NCI-H526 treated with DMSO at 0.1 percent for 48 hours (cell line): Measurements from ENCODE around the gene TGFBR1.
"Not testable (repeated sequence)": the region's sequence is repeated elsewhere in the genome, so short reads cannot be mapped to it uniquely, and the experiment has no call there.

Source experiments
- DNase-seq: peaks from one replicate; lab custom pipeline; 2025; lab: John Stamatoyannopoulos, UW

Gene TGFBR1

GRCh38 chr9:99076030-99076429, 28.9 kb upstream of the TGFBR1 start:
- DNase-seq: no peak

GRCh38 chr9:99076483-99077171, 28.3 kb upstream of the TGFBR1 start:
- no peak for DNase-seq

- no peak for DNase-seq
These were observed 26.2 kb upstream of the TGFBR1 start for GRCh38 chr9:99078717-99079116.

DNA sequence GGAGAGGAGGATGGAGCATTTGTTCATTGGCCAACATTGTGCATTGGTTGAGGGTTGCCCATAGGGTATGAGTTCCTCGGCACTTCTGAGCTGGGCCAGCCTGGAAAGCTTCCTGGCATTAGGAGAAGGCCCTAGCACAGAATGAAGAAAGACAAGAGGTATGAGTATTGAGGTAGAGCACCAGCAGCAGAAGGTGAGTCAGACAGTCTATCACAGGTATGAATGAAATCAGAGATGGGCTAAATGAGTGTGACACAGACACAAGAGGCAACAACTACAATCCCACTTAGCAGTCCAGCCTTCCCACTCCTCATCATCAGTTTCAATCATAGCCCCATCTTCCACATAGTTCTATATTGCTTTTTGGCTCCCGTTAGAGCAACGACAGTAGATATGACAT, 25.4 kb upstream of the TGFBR1 start:
- no peak for DNase-seq

GRCh38 chr9:99083051-99083450, 21.9 kb upstream of the TGFBR1 start:
- DNase-seq: no peak

DNA sequence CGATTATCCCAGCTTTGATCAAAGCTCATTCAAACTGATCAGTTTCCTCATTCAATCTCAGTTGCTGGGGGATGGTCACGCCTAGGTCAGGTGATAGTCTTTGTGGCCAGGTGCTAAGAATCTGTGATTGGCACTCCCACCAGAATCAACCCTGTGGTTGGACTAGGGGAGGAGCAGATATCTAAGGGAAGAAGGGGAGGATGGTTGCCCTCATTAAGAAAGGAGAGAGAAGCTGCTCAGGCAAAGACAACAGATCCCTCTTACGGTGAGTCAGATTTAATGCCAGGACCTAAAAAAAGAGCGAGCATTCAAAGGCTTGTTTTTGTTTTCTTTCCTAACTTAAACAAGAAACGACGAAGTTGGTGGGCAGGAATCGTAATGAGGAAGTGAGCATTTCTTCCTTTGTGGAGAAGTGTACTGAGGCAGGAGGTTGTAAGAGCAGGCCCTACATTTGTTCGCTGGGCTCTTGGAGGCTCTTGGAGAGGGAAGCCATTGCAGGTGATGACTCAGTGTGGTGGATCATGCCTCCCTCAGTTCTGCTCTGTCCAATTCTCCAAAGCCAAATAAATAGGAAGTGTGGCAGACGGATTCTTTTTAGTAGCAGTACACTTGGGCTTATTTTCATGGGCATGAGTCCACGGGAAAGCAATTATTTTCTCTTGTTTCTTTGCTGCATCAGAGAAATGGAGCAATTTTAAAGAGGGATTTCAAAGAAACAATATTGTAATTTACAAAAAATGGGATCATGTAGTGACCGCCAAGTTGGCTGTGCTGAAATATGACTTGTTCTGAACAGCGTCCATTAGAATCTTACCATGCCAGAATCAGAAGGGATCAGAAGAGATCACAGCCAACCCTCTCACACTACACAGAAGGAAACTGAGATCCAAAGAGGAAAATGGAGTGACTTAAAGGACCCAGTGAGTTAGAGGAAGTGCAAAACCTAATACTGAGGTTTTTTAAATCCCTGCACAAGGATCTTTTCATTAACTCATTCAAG, 18.7 kb upstream of the TGFBR1 start:
- DNase-seq: no peak

- no peak for DNase-seq
These were observed 17.5 kb upstream of the TGFBR1 start for GRCh38 chr9:99087462-99087861.

- no peak for DNase-seq
These were observed 14.4 kb upstream of the TGFBR1 start for GRCh38 chr9:99090336-99091130.

DNA sequence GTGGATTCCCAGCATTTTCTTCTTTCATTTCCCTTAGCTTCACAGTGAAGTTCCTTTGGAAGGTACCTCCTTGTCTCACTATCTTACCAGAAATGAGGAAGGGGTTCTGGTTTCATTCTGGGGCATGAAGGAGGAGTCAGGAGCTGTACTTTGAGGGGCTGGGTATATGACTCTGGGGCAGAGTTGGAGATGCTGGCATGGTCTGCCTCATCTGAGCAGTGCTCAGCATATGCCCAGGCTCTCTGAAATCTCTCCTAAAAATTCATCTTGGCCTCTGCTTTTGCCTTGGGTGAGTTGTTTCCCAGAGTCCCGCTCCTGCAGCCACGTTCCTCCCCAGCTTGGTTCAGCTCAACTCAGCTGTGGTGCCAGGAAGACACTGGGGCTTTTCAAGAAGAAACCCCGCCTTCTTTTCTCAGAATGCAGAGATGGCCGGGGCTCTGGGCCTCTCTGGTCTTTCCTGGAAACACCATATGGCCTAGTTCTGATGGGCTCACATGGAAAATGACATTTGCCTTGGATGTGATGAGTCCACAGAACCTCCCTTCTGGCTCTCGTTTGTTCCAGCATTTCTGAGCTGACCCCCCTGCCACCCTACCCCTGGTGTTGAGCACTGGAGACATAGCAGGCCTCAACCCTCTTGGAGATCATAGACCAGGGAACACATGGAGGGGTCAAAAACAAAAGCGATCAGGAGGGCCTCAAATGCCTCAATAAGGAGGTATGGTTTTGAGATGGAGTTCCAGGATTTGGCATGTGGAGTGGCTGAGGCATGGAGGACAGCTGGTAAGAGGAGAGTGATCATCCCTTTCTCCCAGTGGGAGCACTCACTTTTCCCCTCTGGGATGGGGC, 12.0 kb upstream of the TGFBR1 start:
- no peak for DNase-seq

DNA sequence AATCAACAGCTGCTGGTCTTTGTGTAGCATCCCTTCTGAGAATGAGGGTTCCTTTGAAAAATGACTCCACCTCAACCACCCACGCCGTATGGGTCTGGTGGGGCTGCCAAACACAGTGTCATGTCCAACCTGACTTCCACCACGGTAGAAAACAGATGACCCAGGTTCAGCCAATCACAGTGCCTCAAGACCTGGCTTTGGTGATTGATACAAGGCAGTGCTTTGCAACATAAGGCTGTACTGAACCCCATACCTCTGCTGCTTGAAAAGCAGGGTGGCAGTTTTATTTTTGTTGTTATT, 11.5 kb upstream of the TGFBR1 start:
- no peak for DNase-seq

DNA sequence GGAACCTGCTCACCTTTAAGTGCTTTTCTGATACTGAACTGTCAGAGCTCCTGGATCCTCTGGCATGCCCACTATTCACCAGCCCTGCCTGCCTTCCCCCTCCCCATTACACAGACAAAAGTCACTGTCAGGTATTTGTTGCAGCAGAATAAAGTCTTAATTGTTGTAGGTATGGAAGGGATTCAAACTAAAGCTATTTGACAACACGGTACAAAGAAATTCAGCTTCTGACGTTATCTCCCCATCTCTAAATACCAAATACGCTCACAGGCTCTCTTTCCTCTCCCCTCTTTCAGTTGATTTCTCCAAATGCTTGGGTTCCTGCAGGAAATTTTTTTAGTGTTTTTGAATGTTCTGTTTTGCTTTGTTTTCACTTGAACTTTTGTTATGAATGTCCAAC, 9.3 kb upstream of the TGFBR1 start:
- no peak for DNase-seq

DNA sequence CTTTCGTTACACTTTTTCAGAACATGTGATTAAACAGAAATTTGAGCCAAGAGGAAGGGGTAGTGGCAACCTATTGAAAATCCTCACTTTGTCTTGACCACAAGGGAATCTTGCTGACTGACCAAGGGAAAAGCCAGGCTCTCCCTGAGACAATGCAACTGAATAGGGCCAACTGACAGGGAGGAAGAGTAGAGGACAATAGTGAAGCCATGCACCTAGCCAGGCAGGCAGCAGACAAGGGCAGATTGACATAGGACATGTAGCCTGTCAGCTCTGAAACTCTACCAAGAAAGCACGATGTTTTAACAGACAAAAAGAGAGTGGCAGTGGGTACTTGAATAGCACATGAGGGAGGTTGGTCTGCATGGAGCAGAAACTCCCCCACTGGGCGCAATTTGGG, 8.5 kb upstream of the TGFBR1 start:
- no peak for DNase-seq

DNA sequence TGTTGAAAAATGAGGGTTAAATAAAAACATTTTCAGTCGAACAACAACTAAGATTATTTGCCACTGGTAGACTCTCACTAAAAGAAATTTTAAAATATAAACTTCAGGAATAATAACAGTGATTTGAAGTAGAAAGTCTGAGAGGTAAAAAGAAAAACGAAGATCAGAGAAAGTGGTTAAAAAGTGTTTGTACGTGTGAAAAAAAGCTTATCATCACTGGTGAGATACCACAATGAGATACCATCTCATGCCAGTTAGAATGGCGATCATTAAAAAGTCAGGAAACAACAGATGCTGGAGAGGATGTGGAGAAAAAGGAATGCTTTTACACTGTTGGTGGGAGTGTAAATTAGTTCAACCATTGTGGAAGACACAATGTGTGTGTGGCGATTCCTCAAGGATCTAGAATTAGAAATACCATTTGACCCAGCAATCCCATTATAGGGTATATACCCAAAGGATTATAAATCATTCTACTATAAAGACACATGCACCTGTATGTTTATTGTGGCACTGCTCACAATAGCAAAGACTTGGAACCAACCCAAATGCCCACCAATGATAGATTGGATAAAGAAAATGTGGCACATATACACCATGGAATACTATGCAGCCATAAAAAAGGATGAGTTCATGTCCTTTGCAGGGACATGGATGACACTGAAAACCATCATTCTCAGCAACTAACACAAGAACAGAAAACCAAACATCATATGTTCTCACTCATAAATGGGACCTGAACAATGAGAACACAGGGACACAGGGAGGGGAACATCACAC, 4.9 kb upstream of the TGFBR1 start:
- not testable (repeated sequence) for DNase-seq

DNA sequence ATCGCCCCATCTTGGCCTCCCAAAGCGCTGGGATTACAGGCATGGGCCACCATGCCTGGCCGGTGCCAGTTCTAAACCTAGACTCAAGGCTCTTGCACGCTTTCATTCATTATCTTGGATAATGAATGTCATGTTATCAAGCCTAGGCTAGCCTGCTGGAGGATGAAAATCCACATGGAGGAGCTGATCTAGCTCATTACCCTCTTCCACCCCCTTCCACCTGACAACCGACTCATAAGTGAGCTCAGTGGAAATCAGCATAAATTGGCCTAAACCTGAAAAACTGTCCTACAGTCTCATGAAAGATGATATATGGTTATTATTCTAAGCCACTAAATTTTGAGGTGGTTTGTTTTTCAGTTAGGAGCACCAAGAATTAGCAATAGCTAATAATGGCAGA, 3.6 kb upstream of the TGFBR1 start:
- no peak for DNase-seq

- DNase-seq: no peak
These were observed 3.1 kb upstream of the TGFBR1 start for GRCh38 chr9:99101812-99102211.

- no peak for DNase-seq
These were observed 1.6 kb upstream of the TGFBR1 start for GRCh38 chr9:99103054-99103895.

DNA sequence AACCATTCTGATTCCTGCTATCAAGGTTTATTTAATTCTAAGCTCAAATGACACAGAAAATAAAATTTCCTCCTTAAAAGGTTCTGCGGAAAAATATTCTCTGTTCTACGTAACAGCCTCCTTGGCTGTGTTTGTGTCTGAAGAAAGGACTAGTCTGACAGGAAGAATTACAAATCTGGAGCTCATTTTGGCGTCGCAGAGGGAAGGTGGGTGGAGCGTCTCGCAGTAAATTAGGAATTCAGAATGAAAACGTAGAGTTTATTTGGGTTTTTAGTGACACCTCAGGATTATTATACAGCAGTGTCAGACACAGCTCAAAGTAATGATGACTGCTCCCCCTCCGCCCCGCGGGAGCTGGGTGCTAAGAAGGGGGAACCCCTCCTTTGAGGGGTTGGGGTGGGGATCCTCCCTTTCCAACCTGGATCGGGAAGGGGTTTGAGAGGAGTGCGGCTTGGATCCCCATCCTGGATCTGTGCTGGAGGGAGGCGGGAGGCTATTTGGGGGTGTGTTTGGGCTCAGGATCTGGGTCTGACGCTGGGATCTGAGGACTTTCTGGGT, 933 bp upstream of the TGFBR1 start:
- no peak for DNase-seq

DNA sequence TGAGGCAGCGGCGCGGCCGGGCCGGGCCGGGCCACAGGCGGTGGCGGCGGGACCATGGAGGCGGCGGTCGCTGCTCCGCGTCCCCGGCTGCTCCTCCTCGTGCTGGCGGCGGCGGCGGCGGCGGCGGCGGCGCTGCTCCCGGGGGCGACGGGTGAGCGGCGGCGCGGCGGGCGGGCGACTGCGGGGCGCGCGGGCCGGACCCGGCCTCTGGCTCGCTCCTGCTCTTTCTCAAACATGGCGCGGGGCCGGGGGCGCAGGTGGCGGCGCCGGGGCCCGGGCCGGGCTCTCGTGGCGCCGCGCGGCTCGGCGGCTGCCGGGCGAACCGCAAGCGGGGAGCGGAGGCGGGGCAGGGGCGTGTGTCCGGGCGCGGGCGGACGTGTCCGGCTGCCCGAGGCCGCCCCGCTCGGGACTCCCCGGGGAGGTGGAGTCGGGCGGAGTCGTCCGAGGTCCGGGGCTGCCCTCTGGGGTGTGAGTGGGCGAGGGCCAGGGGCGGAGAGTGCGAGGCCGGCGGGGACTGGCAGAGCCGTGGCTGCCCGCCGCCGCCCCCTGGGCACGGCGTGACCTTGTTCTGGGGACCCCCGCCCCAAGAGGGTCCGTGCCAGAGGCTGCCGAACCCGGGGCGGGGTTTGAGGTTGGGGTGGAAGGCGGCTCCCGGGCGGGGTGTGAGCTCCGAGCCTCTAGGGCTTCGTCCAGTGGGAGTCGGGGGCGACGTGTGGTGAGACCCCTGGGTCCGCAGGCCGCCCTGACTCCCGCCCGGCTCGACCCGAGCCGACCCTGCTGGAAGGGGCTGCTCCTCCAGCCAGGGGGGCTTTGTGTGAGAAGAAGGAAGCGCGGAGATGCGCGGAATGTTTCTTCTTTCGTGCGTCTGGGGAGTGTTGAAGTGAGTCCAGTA, 485 bp downstream of the TGFBR1 start:
- no peak for DNase-seq

DNA sequence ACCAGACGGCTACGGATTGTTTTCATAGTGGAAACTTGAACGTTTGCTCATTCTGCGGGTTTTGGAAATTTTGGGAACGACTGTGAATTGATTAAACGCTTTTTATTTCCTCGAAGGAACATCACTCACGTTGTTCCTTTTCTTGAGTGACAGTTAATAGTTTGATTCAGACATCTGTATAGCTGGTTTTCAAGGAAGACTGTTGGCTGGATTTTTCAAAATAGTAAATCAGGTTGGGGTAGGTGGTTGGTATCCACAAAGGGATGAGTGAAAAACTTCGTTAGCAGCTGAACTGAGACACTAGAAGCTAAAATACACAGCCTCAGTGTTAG, 1.1 kb downstream of the TGFBR1 start:
- DNase-seq: no peak
